GM13977 (cell line): ENCODE data around the gene CCDC127.
"Not testable (repeated sequence)": the region's sequence is repeated elsewhere in the genome, so short reads cannot be mapped to it uniquely, and the experiment has no call there.

ENCODE experiments used
- DNase-seq: peaks from one replicate; pipeline ENCODE4 v3.0.0; 2012; ENCODE audit warnings: low spot score
- CTCF ChIP-seq: IDR thresholded peaks from 2 replicates; pipeline ENCODE4 v1.5.1; 2012; ENCODE audit warnings: mild to moderate bottlenecking, control low read depth; ENCODE audit not compliant: insufficient read depth; ENCODE audit errors: extremely low read depth, missing control alignments
- in situ Hi-C: fragments of 300-500 bp; cut with MboI; formaldehyde crosslinking; loops from one replicate; pipeline ENCODE4 v1.12.0; 2022; ENCODE audit warnings: low sequenced_read_pairs, low pct_unique_long_range_greater_than_20kb, mixed read lengths, inconsistent platforms; ENCODE audit not compliant: unreplicated experiment

Gene CCDC127

GRCh38 chr5:167511-167910 lies 50.4 kb downstream of the CCDC127 start:
- TF ChIP-seq CTCF, result no peak
- in situ Hi-C loops, result no loop called here
- DNase-seq, result no peak

GRCh38 chr5:166441-167372 lies 51.2 kb downstream of the CCDC127 start:
- no peak for DNase-seq
- in situ Hi-C loops, result no loop called here
- no peak for TF ChIP-seq CTCF

- in situ Hi-C loops, DNase-seq: not testable (repeated sequence)
Observed at GRCh38 chr5:164783-165182, 53.2 kb downstream of the CCDC127 start.

GRCh38 chr5:164244-164643 lies 53.7 kb downstream of the CCDC127 start:
- no peak for TF ChIP-seq CTCF
- no peak for DNase-seq
- in situ Hi-C loops, result no loop called here

- DNase-seq, result no peak
- no peak for TF ChIP-seq CTCF
- in situ Hi-C loops, result no loop called here
Observed at GRCh38 chr5:163841-164240, 54.1 kb downstream of the CCDC127 start.

- DNase-seq, result no peak
- TF ChIP-seq CTCF, result no peak
- in situ Hi-C loops, result no loop called here
Observed at GRCh38 chr5:163338-163620, 54.7 kb downstream of the CCDC127 start.

- no peak for DNase-seq
- in situ Hi-C loops, result no loop called here
- no peak for TF ChIP-seq CTCF
Observed at GRCh38 chr5:162565-163337, 55.2 kb downstream of the CCDC127 start.
